GM19035 (cell line): ENCODE results near the gene COX18.

ENCODE experiments used
- ATAC-seq: cut with Tn5 transposase; IDR thresholded peaks from one replicate; pipeline ENCODE4 v1.9.1; 2021; ENCODE audit not compliant: unreplicated experiment

Gene COX18

GRCh38 chr4:73069338-73070073 is at the start of gene COX18:
Gene COX18, minus strand, starts transcription at chr4:73069716. Its CDS starts 67 bp downstream, at chr4:73069649.
- peak; percentile 83 for ATAC-seq

- no peak for ATAC-seq
Observed at GRCh38 chr4:73109493-73109892, 40.0 kb upstream of the COX18 start.

GRCh38 chr4:73104695-73105094 is 35.2 kb upstream of the COX18 start:
- no peak for ATAC-seq

GRCh38 chr4:73103799-73104503 is 34.4 kb upstream of the COX18 start:
- no peak for ATAC-seq

GRCh38 chr4:73099143-73099542 is 29.6 kb upstream of the COX18 start:
- no peak for ATAC-seq

- ATAC-seq, result no peak
Observed at GRCh38 chr4:73098713-73099112, 29.2 kb upstream of the COX18 start.

- no peak for ATAC-seq
Observed at GRCh38 chr4:73098016-73098415, 28.5 kb upstream of the COX18 start.

GRCh38 chr4:73092868-73093267 is 23.4 kb upstream of the COX18 start:
- ATAC-seq, result no peak

GRCh38 chr4:73090738-73091137 is 21.2 kb upstream of the COX18 start:
- ATAC-seq, result no peak

- ATAC-seq, result no peak
Observed at GRCh38 chr4:73087871-73088270, 18.4 kb upstream of the COX18 start.

GRCh38 chr4:73086095-73086868 is 16.8 kb upstream of the COX18 start:
- no peak for ATAC-seq

GRCh38 chr4:73080789-73081188 is 11.3 kb upstream of the COX18 start:
- no peak for ATAC-seq

- ATAC-seq, result no peak
Observed at GRCh38 chr4:73075832-73076231, 6.3 kb upstream of the COX18 start.

- peak; percentile 15 for ATAC-seq
Observed at GRCh38 chr4:73070074-73070390, 516 bp upstream of the COX18 start.

GRCh38 chr4:73068491-73069337 is 802 bp downstream of the COX18 start:
- peak; percentile 1 for ATAC-seq

- no peak for ATAC-seq
Observed at GRCh38 chr4:73067971-73068394, 1.5 kb downstream of the COX18 start.

GRCh38 chr4:73066928-73067327 is 2.6 kb downstream of the COX18 start:
- ATAC-seq, result no peak

- no peak for ATAC-seq
Observed at GRCh38 chr4:73066445-73066844, 3.1 kb downstream of the COX18 start.

GRCh38 chr4:73064536-73064935 is 5.0 kb downstream of the COX18 start:
- ATAC-seq, result no peak

GRCh38 chr4:73055241-73055897 is 14.1 kb downstream of the COX18 start:
- ATAC-seq, result no peak
